GM19397 (cell line): Measurements from ENCODE around the gene RMDN3.
A peak's percentile ranks its signal among the peaks of the same experiment; 100 is the strongest.

ENCODE experiments used
- ATAC-seq: cut with Tn5 transposase; IDR thresholded peaks from one replicate; pipeline ENCODE4 v1.9.1; 2021; ENCODE audit warnings: mild to moderate bottlenecking, moderate library complexity; ENCODE audit not compliant: unreplicated experiment

RMDN3 gene

DNA sequence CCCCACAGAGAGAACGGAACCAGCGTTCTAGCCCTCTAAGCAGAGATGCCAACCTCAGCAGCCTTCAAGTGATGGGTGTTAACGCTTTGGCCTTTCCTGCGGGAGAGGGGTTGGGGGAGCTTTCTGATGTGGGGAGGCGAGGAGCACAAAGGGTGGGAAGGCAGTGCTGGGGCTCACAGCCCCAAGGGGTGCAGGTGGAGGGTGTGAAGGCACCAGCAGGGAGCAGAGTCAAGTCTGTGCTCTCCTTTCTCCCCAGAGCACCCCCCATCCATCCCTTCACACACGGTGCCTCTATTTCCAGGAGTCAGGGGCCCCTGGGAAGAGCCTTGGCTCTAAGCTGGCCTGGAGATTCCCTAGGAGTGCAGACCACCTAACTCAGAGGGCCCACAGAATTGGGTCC lies 18.8 kb upstream of the RMDN3 start:
- ATAC-seq = no peak

DNA sequence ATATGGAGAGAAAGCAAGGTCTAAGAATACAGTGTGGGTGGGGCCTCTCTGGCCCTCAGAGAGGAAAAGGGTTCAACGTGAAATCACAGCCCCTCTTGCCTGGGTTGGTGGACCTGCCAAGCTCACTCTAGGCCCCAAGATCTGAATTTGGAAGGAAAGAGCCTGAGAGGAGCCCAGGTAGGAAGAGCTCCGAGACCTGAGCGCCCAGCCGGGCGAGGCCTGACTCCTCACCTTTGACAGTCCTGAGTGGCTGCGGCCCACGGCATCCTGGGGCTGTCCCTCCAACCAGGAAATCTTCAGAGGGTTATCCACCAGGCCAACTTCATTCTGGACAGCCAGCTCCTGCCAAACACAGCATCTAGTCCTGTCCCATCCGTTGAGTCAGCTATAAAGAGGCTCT lies 18.4 kb upstream of the RMDN3 start:
- ATAC-seq = no peak

- no peak for ATAC-seq
Measured at GRCh38 chr15:40772014-40772413, 17.0 kb upstream of the RMDN3 start.

- ATAC-seq = no peak
Measured at GRCh38 chr15:40771242-40771641, 16.2 kb upstream of the RMDN3 start.

DNA sequence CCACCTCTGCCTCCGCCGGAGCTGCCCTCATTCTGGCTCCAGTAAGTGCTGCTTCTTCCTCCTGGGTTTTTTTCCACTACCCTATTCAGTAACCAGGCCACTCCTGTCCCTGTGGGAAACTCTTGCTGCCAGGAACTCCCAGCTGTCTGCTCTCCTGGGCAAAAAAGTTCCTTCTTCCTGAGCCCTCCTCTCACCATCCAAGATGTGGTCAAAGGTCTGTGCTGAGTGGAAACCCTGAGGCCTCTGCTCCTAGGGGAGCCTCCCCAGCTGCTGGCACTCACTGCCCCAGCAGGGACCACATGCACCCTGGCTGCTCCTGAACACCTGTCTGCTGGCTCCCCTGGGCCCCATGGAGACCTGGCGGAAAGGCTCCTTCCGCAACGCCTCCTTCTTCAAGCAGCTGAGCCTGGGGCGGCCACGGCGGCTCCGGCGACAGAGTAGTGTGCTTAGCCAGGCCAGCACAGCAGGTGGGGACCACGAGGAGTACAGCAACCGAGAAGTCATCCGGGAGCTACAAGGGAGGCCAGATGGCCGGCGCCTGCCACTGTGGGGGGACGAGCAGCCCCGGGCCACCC lies 15.2 kb upstream of the RMDN3 start:
- ATAC-seq = no peak

DNA sequence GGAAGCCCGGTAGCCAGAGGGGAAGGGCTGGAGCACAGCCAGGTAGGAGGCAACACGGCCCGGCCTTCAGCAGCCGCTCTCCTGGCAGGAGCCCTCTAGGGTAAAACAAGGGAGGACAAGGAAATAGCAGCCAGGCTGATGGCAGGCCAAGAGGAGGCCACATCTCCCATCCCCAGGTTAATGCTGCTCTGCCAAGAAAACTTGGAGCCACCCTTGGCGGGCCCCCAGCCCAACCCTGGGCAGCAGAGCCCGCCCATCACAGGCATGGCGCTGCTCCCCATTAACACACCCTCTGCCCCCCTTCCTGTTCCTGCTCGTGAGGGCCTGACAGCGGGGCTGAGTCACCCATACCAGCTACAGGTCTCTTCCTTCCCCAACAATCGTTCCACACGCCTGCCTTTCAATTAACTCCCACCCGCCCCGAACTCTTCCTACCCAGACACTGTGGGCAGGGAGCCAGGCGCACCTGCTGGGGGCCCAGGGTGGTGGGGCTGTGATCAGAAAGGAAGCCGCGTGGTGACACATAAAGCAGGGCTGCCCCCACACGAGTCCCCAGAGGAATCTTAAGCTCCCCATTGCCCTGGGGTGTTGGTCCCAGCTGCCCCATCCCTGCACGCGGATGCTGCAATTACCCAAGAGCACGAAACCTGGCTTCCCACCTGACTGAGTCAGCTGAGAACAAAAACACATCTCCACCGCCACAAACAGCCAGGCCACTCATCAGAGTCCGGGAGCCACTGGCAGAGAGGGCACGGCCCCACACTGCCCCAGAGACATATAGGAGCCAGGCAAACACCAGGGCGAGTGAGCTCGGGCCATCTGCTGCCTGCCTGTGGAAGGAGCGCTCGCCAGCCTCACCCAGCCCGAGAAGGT lies 14.5 kb upstream of the RMDN3 start, which contains the start of gene C15orf62:
TSS of gene C15orf62 (plus strand) at position 707 of the 873 bp plus-strand sequence. CDS start 516 bp downstream, outside the sequence.
- peak; percentile 52 for ATAC-seq

DNA sequence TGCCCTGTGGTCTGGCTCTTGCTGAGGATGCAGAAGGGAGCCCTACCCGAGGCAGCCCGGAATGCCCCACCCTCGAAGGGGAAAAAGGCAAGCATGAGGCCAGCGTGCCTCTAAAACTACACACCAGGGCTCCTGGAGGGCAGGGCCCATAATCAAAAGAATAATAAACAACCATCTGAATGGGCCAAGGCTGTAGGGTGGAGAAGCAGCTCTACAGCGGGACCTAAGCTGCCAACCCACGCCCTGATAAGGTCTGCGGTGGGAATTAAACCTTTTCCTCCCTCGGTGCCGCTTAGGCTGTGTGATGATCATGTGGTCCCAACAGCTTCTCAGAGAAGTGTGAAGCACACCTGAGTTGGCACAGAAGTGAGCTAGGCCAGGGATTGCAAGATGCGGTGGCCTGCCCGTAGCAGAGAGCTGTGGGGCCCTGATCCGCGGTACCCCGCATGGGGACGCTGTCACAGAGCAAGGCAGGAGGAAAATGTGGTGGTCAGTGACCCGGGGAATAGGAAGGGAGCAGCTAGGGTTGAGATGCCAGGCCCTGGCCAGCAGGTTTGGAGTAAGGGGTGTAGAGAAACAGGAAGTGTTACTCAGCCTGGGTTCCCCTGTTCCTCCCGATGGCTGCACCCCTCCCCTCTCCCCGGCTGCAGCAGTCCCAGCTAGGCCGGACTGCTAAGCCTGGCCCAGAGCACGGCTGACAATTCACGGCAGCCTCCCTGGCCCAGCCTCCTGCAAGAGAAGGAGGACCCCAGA lies 13.6 kb upstream of the RMDN3 start:
- peak; percentile 8 for ATAC-seq

GRCh38 chr15:40767838-40768500 lies 12.9 kb upstream of the RMDN3 start:
- ATAC-seq = no peak

DNA sequence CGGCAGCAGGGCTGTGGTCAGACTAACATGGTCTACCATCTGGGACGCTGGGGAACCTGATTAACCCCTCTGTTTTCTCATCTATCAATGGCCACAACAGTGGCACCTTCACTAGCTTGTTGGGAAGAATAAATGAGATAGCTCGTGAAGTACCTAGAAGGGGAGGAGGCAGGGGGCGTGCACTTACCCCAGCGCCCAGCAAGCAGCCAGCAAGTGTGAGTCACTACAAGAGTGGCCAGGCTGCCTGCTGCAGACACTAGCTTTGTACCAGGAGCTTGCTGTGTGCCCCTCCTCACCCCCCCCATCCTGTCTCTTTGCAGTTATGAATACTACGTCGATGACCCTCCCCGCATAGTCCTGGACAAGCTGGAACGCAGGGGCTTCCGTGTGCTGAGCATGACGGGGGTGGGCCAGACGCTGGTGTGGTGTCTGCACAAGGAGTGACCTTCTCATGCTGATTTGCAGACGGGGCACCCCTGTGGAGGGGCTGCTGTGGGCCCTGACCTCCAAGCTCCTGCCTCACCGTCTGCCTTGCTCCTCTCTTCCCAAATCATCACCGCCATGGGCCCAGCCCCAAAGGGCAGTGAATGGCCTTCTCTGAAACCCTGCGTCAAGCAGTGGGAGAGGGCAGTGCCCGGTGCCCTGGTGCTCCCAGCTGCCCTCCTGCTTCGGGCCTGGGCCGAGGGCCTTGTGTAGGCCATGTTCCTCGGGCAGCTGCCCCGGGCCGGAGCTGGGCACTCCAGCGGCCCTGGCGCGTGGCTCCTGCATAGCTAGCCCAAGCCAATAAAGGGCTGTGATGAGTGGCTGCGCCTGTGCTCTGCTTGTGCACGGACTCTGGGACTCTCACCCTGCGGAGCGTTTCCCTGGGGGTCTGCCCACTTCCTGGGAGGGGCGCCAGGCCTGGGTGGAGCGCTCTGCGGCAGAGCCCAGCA lies 12.1 kb upstream of the RMDN3 start:
- ATAC-seq = no peak

GRCh38 chr15:40766194-40766815 lies 11.3 kb upstream of the RMDN3 start:
- no peak for ATAC-seq

GRCh38 chr15:40764629-40765103 lies 9.6 kb upstream of the RMDN3 start:
- no peak for ATAC-seq

GRCh38 chr15:40763801-40764628 lies 9.0 kb upstream of the RMDN3 start, which contains the start of gene GCHFR:
Gene GCHFR (plus strand): TSS chr15:40764068. CDS start chr15:40764181, 113 bp downstream.
- ATAC-seq = peak; percentile 39

- no peak for ATAC-seq
Measured at GRCh38 chr15:40762919-40763800, 8.1 kb upstream of the RMDN3 start.

DNA sequence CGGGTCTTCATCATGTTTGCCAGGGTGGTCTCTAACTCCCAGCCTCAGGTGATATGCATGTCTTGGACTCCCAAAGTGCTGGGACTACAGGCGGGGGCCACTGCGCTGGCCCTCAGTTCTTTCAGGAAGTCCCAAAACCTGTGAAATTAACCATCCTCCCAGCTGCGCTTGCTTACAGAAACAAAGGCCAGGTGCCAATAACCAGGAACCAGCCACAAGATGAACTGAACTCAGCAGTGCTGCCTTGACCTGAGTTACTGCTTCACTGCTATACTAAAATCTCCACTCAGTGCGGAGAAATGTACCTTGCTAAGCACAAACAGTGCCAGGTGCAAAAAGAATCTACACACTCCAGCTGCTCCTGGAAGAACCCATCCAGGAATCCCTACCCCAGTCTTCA lies 4.9 kb upstream of the RMDN3 start:
- ATAC-seq = no peak

GRCh38 chr15:40756938-40757337 lies 1.9 kb upstream of the RMDN3 start:
- no peak for ATAC-seq

- ATAC-seq = no peak
Measured at GRCh38 chr15:40755812-40756208, 756 bp upstream of the RMDN3 start.

DNA sequence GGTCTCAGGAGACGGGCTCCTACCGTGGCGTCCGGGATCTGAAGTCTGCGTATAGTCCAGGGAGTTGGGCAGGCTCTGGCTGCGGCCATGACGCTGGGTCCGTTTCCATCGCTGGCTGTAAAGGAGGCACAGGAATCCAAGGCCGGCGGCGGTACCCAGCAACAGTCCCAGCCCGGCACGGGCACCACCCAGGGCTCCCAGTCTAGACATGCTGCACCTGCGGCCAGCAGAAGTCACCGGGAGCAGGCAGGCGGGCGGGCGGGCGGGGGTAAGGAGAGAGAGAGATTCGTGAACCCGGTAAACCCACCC lies 526 bp downstream of the RMDN3 start:
- peak; percentile 17 for ATAC-seq

DNA sequence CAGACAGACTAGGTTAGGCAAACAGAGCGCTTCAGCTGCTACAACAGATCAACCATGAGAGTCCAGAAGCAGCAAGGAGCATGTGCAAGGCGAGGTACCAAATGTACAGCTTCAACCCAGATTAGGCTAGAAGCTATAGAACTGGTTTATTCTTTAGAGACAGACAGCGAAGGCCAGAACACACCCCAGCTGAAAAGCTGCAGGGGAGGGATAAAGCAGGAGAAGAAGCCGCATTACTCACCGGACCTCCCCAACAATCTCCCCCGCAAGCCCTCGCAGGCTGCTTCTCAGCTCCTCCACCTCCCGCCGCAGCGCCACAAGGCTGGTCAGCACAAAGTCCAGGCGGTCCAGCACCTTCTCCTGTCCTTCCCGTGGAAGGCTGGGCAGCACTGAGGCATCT lies 3.3 kb downstream of the RMDN3 start:
- no peak for ATAC-seq
